ENCODE measurements around the gene OGDH.

Gene OGDH

GRCh38 chr7:44709011-44709915, 102.8 kb downstream of the OGDH start:
- no peak overlapping the region for H3K4me3 ChIP-seq (ENCODE audit: low read length)
- no peak for DNase-seq (ENCODE audit: low read depth)
- TF ChIP-seq CTCF (conservative IDR thresholded peaks at IDR 0.05; ENCODE audit: low read length) = no peak

DNA sequence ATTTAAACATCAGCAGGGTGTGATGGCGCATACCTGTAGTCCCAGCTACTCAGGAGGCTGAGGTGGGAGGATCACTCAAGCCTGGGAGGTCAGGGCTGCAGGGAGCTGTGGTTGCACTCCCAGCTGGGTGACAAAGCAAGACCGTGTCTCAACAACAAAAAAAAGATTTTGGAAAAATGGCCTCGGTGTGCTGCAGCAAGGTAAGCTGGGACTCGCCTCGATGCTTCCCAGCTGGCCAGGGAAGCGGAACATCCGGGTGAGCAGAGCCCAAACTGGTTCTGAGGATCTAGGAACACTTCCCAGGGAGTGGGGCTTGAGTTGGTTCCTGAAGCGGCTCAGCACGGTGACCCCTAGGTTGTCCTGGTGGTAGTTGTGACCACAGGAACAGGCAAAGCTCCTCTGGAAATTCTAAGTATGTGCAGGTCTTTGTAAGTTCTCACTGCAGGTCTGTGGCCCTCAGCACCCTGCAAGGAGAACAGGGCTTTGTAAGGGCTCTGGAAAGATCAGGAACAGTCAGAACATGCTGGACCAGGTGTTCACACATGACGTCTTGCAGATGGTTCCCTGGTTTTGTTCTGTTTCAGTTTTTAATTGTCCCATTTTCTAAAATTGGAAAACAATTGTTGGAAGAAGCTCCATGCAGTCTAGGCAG, 103.6 kb downstream of the OGDH start:
- no peak for TF ChIP-seq CTCF (conservative IDR thresholded peaks at IDR 0.05; ENCODE audit: low read length)
- no peak overlapping the region for H3K4me3 ChIP-seq (ENCODE audit: low read length)
- DNase-seq (ENCODE audit: low read depth) = no peak

DNA sequence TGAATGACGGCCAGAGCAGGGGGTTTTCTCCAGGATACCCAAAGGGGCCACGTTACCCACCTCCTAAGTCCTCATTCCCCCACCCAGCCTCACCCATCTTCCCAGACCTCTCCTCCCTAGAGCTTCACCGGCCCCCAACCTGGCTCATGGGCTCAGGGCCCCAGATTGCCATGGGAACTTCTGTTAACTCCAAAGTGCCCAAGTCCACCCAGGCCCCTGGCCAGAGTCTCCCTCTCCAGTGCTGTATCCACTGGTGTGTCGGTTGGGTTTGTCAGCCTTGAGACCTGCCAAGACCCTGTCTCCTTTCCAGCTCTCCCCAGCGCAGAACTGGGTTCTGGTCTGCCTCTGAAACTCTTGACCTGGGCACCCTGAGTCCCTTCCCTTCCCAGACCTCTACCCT, 105.1 kb downstream of the OGDH start:
- no peak for DNase-seq (ENCODE audit: low read depth)
- H3K4me3 ChIP-seq (ENCODE audit: low read length) = no peak overlapping the region
- TF ChIP-seq CTCF (conservative IDR thresholded peaks at IDR 0.05; ENCODE audit: low read length) = no peak

DNA sequence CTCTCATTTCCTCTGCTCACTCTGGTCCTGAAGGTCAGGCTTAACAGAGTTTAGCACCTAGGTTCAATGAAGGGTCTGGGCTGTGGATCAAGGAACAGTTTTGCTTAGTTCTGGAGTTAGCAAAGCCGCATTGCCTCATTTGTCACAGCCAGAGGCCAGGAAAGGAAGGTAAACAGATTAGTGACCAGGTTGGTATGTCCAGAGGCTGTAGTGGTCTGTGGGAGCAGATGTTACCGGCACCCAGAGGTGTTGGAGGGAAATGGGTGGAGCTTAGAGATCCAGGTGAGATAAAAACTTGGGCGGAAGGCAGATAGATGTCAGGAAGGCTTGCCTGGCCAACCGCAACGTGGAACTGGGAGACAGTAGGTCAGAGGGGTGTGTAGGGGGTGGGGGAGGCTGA, 105.6 kb downstream of the OGDH start:
- DNase-seq (ENCODE audit: low read depth) = no peak
- TF ChIP-seq CTCF (conservative IDR thresholded peaks at IDR 0.05; ENCODE audit: low read length) = no peak
- H3K4me3 ChIP-seq (ENCODE audit: low read length) = no peak overlapping the region

DNA sequence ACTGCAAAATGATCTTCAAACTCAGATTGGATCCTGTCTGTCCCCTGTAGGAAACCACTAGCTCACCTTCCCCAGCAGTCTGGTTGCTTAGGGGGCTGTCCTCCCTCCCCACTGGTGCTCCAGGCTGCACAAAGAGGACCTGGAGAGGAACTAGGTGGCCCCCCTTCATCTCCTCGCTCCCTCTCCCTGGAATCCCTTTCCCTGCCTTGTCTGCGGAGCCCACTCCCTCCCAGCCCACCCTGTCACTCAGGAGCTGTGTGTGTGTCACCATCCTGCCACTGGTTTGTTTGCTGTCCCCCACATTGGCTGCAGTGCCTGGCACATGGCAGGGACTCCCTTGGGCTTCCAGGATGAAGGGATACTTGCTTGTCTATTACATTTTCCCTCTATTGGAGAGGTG, 106.7 kb downstream of the OGDH start:
- TF ChIP-seq CTCF (conservative IDR thresholded peaks at IDR 0.05; ENCODE audit: low read length) = no peak
- no peak for DNase-seq (ENCODE audit: low read depth)

DNA sequence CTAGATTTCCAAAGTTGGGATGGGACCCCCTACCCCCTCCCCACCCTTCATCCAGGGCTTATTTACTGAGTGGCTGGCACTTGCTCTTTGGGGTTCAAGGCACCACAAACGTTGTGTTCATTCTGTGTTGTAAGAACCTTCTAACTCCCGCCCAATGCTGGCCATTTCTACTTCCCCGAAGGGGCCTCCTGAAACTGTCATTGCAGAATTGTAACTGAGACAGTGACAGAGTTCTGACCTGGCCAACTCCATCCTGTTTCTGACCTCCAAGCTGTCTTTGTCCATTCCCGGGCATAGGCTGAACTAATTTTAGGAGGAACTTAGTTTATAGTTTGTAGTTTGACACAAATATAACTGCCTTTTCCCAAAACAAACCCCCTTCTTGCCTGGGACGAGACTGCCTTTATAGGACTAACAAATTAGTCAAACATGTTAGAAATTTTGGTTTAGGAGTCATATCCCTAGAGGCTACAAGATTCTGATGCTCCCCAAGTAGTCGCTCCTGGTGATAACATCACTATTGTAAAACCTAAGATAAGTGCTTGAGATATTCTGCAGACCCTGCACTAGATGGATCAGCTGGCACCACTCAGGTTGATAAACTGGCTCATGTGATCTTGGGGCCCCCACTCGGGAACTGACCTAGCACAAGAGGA, 107.4 kb downstream of the OGDH start:
- TF ChIP-seq CTCF (conservative IDR thresholded peaks at IDR 0.05; ENCODE audit: low read length) = no peak
- no peak for DNase-seq (ENCODE audit: low read depth)
- H3K4me3 ChIP-seq (ENCODE audit: low read length) = no peak overlapping the region

More for the DNA sequence above, 106.7 kb downstream of the OGDH start:
- no peak overlapping the region for H3K4me3 ChIP-seq (ENCODE audit: low read length)

Data from AG10803 (cell line).